ENCODE data around the gene SNAPC2. TPM values are rescaled to one million over a fixed set of nuclear protein-coding genes. Genes with fewer than 3 reads are reported as not detected.

The SNAPC2 gene
- total and polyA plus RNA-seq, 2 of the 13 experiments (the other 11 are each of a cell fraction or from before 2014, with no cell fraction given) = 10.2 to 12.7 TPM

DNA sequence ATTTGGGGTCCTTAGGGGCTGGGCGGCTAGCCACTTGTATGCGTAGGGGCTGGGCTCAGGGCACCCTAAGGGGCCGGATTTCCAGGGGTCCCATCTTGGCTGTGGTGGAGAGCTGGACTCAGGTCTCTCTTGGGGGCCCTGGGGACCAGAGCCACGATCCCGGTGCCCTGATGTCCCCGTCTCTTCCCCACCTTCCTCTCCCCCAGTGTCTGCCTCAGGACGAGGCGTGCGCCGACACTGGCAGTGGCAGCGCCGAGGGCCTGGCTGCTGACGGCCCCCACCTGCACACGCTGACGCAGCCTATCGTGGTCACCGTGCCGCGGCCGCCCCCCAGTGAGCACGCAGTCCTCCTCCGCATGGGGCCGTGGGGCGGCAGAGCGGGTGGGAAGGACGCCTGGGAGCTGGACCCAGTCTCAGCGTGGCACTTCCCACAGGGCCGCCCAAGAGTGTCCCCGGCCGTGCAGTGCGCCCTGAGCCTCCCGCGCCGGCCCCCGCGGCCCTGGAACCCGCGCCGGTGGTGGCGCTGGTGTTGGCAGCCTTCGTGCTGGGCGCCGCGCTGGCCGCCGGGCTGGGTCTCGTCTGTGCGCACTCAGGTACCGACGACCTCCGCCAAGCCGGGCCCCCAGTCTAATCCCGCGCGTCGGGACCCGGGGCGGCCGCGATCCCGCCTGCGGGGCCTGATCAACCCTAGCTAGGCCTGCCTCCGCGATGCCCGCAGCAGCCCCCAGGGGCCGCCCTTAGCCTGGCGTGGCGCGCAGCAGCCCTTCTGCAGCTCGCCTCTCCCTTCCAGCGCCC, 2.7 kb upstream of the SNAPC2 start:
- CTCF ChIA-PET (ENCODE audit: low intra/inter-chr PET ratio, low total read pairs) = no interaction called here
- ATAC-seq (no peak), FAIRE-seq (no peak), DNase-seq (ENCODE audit: low spot score) (no peak)
- H3K27me3 ChIP-seq (ENCODE audit: control insufficient read depth in 1 of 2, insufficient read depth in 2 of 2, low read length in 2 of 2) = no peaks in the 10 kb centered on the region; a peak in 1 of 5 replicates
- 93% methylated on average over 38 of the region's 71 CpGs for WGBS (ENCODE audit: low lambda C conversion rate)
- peaks cover 5% of the 10 kb centered on the region; the same call in 1 of the 2 replicates for H4K20me1 ChIP-seq (ENCODE audit: insufficient read depth, low read length)
- no peaks in the 10 kb centered on the region for H3K79me2 ChIP-seq (ENCODE audit: insufficient read depth, low read length)
- peak overlapping the region; percentile 89 for H3K4me2 ChIP-seq (ENCODE audit: low read depth, low read length)
- H3K9ac ChIP-seq (ENCODE audit: insufficient read depth, low read depth, low read length) = 0 out of 2 replicates have a peak overlapping the region, but pooled peaks have one; percentile 49
- H3K36me3 ChIP-seq (replicated peaks in 1 of 2; ENCODE audit: control insufficient read depth in 1 of 2, insufficient read depth in 2 of 2, low read length in 2 of 2) = peaks cover 5 to 10% of the 10 kb centered on the region in 2 experiments; a peak in 1 of 5 replicates
- POLR2A ChIA-PET = interaction anchor here (1.1 to 6.4 kb wide), 6 partner anchors 9 to 49 kb away, joined by 3 to 85 read pairs (median 54); partner anchors contain the start of genes LRRC8E, MAP2K7 and TIMM44
- H3K27ac ChIP-seq (ENCODE audit: extremely low read length, insufficient read depth, low read length) = peak overlapping the region; percentile 30
- peaks cover 41% of the 10 kb centered on the region for H3K4me1 ChIP-seq (ENCODE audit: insufficient read depth, low read length)
- peak overlapping the region; percentile 40 to 70 (median 57); a peak in 4 of 6 replicates for H3K4me3 ChIP-seq (replicated peaks in 1 of 3; ENCODE audit: insufficient read depth in 1 of 3, low read depth in 2 of 3, low read length in 3 of 3)
- in situ Hi-C loops (cut with HindIII; ENCODE audit: extremely low pct_ligation_motif_present, low pct_unique_long_range_greater_than_20kb) (no loop called here), intact Hi-C loops (cut with micrococcal nuclease; ENCODE audit: unreplicated experiment) (no loop called here)
- no peaks in the 10 kb centered on the region for H3K9me3 ChIP-seq (ENCODE audit: low read length)
- no TSS peak for BruUV-seq (replicated peaks)
- H2AFZ ChIP-seq (ENCODE audit: low read length) = no peak overlapping the region
- TF ChIP-seq ZNF660 (CRISPR knock-in tag; IDR thresholded peaks at IDR 0.05; ENCODE audit: borderline replicate concordance, low read depth) = no peak
- TF ChIP-seq SALL1 (CRISPR knock-in tag; IDR thresholded peaks at IDR 0.05) = no peak
- 0 out of 2 replicates have a peak, but pooled peaks have one; percentile 78 for TF ChIP-seq ZBTB38 (CRISPR knock-in tag; IDR thresholded peaks at IDR 0.05)
- TF ChIP-seq, protein P1, sequence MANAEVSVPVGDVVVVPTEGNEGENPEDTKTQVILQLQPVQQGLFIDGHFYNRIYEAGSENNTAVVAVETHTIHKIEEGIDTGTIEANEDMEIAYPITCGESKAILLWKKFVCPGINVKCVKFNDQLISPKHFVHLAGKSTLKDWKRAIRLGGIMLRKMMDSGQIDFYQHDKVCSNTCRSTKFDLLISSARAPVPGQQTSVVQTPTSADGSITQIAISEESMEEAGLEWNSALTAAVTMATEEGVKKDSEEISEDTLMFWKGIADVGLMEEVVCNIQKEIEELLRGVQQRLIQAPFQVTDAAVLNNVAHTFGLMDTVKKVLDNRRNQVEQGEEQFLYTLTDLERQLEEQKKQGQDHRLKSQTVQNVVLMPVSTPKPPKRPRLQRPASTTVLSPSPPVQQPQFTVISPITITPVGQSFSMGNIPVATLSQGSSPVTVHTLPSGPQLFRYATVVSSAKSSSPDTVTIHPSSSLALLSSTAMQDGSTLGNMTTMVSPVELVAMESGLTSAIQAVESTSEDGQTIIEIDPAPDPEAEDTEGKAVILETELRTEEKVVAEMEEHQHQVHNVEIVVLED (CRISPR knock-in tag; IDR thresholded peaks at IDR 0.05; ENCODE audit: borderline replicate concordance) = no peak
- TF ChIP-seq HOXA3 (CRISPR knock-in tag; IDR thresholded peaks at IDR 0.05) = peak; percentile 59
- TF ChIP-seq, protein P2, sequence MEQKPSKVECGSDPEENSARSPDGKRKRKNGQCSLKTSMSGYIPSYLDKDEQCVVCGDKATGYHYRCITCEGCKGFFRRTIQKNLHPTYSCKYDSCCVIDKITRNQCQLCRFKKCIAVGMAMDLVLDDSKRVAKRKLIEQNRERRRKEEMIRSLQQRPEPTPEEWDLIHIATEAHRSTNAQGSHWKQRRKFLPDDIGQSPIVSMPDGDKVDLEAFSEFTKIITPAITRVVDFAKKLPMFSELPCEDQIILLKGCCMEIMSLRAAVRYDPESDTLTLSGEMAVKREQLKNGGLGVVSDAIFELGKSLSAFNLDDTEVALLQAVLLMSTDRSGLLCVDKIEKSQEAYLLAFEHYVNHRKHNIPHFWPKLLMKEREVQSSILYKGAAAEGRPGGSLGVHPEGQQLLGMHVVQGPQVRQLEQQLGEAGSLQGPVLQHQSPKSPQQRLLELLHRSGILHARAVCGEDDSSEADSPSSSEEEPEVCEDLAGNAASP (CRISPR knock-in tag; IDR thresholded peaks at IDR 0.05; ENCODE audit: borderline replicate concordance) = no peak
- TF ChIP-seq, protein P3, sequence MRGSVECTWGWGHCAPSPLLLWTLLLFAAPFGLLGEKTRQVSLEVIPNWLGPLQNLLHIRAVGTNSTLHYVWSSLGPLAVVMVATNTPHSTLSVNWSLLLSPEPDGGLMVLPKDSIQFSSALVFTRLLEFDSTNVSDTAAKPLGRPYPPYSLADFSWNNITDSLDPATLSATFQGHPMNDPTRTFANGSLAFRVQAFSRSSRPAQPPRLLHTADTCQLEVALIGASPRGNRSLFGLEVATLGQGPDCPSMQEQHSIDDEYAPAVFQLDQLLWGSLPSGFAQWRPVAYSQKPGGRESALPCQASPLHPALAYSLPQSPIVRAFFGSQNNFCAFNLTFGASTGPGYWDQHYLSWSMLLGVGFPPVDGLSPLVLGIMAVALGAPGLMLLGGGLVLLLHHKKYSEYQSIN (CRISPR knock-in tag; IDR thresholded peaks at IDR 0.05; ENCODE audit: borderline replicate concordance) = no peak
- TF ChIP-seq ZNF264 (CRISPR knock-in tag; IDR thresholded peaks at IDR 0.05) = no peak
- no peak for TF ChIP-seq ZNF3 (CRISPR knock-in tag; IDR thresholded peaks at IDR 0.05)
- TF ChIP-seq ZNF260 (CRISPR knock-in tag; IDR thresholded peaks at IDR 0.05; ENCODE audit: borderline replicate concordance, low read depth) = no peak
- TF ChIP-seq, protein P4, sequence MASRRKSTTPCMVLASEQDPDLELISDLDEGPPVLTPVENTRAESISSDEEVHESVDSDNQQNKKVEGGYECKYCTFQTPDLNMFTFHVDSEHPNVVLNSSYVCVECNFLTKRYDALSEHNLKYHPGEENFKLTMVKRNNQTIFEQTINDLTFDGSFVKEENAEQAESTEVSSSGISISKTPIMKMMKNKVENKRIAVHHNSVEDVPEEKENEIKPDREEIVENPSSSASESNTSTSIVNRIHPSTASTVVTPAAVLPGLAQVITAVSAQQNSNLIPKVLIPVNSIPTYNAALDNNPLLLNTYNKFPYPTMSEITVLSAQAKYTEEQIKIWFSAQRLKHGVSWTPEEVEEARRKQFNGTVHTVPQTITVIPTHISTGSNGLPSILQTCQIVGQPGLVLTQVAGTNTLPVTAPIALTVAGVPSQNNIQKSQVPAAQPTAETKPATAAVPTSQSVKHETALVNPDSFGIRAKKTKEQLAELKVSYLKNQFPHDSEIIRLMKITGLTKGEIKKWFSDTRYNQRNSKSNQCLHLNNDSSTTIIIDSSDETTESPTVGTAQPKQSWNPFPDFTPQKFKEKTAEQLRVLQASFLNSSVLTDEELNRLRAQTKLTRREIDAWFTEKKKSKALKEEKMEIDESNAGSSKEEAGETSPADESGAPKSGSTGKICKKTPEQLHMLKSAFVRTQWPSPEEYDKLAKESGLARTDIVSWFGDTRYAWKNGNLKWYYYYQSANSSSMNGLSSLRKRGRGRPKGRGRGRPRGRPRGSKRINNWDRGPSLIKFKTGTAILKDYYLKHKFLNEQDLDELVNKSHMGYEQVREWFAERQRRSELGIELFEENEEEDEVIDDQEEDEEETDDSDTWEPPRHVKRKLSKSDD (CRISPR knock-in tag; IDR thresholded peaks at IDR 0.05; ENCODE audit: low read depth) = 0 out of 2 replicates have a peak, but pooled peaks have one; percentile 12
- no peak for TF ChIP-seq ZBTB7B (CRISPR knock-in tag; IDR thresholded peaks at IDR 0.05)
- TF ChIP-seq FOSL2 (CRISPR knock-in tag; IDR thresholded peaks at IDR 0.05) = no peak
- TF ChIP-seq AGO2 (optimal IDR thresholded peaks at IDR 0.05; ENCODE audit: low read depth, low read length) = peak; percentile 71
